T-helper 17 cell (primary cell): Measurements from ENCODE around the gene DHX36. TPM values are rescaled to one million over a fixed set of nuclear protein-coding genes. Genes with fewer than 3 reads are reported as not detected.

Source experiments
- ATAC-seq: fragments of 150-1000 bp; cut with Tn5 transposase; 2 replicates; pipeline ENCODE4 v1.10.0; 2021; ENCODE audit warnings: mild to moderate bottlenecking, moderate library complexity
- DNase-seq, 3 donors: peaks; one replicate each; pipeline versions ENCODE4 v3.0.0 to v3.0.0-alpha.2; 2020 to 2021
- H3K9me3 ChIP-seq: one replicate; pipeline ENCODE4 v1.7.0; 2013; ENCODE audit warnings: low read length, mild to moderate bottlenecking; ENCODE audit not compliant: control insufficient read depth, poor library complexity, severe bottlenecking
- H3K27ac Mint-ChIP-seq: one replicate; pipeline ENCODE4 v1.8.0; 2022; ENCODE audit warnings: mild to moderate bottlenecking, moderate library complexity, mixed read lengths
- H3K27me3 Mint-ChIP-seq: one replicate; pipeline ENCODE4 v1.8.0; 2022; ENCODE audit warnings: mixed read lengths
- H3K36me3 Mint-ChIP-seq: one replicate; pipeline ENCODE4 v1.8.0; 2022; ENCODE audit warnings: low read depth, mixed read lengths
- H3K4me1 Mint-ChIP-seq: one replicate; pipeline ENCODE4 v1.8.0; 2022; ENCODE audit warnings: mild to moderate bottlenecking, mixed read lengths
- H3K4me3 Mint-ChIP-seq: one replicate; pipeline ENCODE4 v1.8.0; 2022; ENCODE audit warnings: mild to moderate bottlenecking, moderate library complexity, mixed read lengths
- total RNA-seq, 4 donors: library from RNA in 2 of 4; stranded (reverse) in 2 of 4; gene quantifications; one replicate each; pipeline ENCODE4 v1.2.3 and lab custom pipeline; 2022 to 2026

DHX36 gene
- total RNA-seq, 2 donors from 2014 or later, result 97.7 to 100 TPM

DNA sequence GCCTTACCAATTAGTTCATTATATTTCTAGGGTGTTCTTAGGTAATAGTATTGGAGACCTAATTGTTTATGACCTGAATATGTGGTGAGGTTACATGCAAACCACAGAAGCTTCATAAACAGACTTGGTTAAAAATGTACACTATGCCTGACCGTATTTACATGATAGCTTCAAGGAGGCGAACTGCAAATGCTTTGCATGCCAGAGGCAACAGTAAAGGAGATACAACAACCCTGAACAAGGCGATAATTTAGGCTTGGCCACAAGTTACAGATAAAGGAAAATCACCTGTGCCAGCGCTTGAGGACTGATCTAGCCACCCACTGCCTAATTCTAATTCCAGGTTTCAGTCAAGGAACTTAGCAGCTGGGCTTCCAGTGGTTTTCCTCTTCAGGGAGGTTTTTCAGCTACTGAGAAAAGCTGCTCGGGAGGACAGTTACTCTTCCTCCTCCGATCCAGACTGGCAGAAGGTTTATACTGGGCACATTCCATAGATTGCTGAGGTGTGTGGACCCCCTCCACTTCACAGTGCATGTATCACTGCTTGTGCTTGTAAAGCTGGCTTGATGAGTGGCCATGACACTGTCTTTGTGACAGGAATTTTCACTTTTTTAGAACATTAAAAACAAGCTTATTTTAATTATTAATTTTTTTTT is 95.6 kb downstream of the DHX36 start:
- H3K4me1 Mint-ChIP-seq, result no peaks in the 10 kb centered on the region
- H3K27me3 Mint-ChIP-seq, result peaks cover 12% of the 10 kb centered on the region
- no peak overlapping the region for H3K27ac Mint-ChIP-seq
- H3K4me3 Mint-ChIP-seq, result no peak overlapping the region
- DNase-seq, result no peak
- no peaks in the 10 kb centered on the region for H3K36me3 Mint-ChIP-seq
- no peak for ATAC-seq
- H3K9me3 ChIP-seq, result no peaks in the 10 kb centered on the region

- H3K27ac Mint-ChIP-seq, result no peak overlapping the region
- peaks cover 2% of the 10 kb centered on the region for H3K4me1 Mint-ChIP-seq
- DNase-seq, result no peak
Observed at GRCh38 chr3:154227531-154227930, 96.8 kb downstream of the DHX36 start.

DNA sequence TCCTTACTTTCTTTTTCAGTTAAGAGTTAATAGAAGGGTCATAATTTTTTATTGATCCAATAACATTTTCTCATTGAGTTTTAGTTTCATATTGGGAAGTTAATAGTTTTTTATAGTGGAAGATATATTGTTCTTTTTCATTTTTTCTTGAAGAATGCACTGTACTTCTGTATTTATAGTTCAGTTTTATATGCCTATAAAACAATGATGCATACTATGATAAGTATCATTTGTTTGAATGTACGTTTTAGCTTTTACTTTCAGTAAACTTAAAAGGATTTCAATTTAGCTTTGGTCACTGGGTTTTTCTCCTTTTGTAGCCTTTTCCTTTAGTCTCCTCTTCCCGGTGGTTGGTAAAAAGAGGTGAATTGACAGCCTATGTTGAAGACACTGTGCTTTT is 98.8 kb downstream of the DHX36 start:
- H3K4me1 Mint-ChIP-seq, result peaks cover 2% of the 10 kb centered on the region
- no peaks in the 10 kb centered on the region for H3K36me3 Mint-ChIP-seq
- H3K27me3 Mint-ChIP-seq, result peaks cover 4% of the 10 kb centered on the region
- ATAC-seq (no peak), DNase-seq (no peak)
- H3K9me3 ChIP-seq, result no peaks in the 10 kb centered on the region
- H3K4me3 Mint-ChIP-seq, result no peak overlapping the region
- no peak overlapping the region for H3K27ac Mint-ChIP-seq

More at GRCh38 chr3:154227531-154227930, 96.8 kb downstream of the DHX36 start:
- Mint-ChIP-seq H3K27me3 (peaks cover 4% of the 10 kb centered on the region), H3K4me3 (no peak overlapping the region), H3K36me3 (no peaks in the 10 kb centered on the region)
- no peak for ATAC-seq
- H3K9me3 ChIP-seq, result no peaks in the 10 kb centered on the region

DNA sequence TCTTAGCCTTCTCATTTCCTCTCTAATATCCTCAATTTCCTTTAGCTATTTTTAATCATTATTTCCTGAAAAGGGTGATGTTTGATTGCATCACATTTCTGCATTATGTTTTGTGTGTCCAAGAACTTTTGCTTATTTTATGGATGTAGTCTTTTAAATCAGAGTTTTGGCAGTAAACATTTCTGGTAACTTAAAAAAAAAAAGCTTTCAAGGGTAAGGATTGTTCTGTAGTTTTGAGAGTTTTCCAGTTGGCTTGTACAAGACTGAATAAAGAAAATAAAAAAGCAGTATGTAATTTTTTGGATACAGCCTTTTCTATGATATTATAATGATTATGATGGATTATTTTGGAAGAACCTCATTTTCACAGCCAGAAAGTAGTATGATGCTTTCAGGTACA is 99.4 kb downstream of the DHX36 start:
- Mint-ChIP-seq H3K27ac (no peak overlapping the region), H3K36me3 (no peaks in the 10 kb centered on the region), H3K27me3 (peaks cover 6% of the 10 kb centered on the region), H3K4me1 (peaks cover 2% of the 10 kb centered on the region), H3K4me3 (no peak overlapping the region)
- DNase-seq, result no peak
- ATAC-seq, result no peak
- H3K9me3 ChIP-seq, result no peaks in the 10 kb centered on the region

DNA sequence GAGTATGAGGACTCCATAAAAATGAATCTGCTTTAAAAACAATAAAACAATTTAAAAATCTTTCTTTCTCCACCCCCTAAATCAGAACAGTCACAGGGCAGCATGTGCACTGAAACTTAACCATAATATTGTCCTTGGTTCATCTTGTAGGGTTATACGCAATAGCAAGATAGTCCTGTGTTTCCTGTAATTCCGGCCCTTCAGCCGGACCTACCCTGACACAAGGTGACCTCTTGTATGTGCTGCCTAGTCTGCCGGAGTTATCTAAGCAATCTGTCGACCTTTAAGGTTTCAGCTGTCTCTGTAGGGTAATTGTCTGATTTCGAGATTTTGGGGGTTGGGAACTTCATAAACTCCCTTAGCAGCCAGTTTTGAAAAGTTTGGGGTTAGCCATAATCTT is 99.9 kb downstream of the DHX36 start:
- peaks cover 6% of the 10 kb centered on the region for H3K27me3 Mint-ChIP-seq
- no peak for ATAC-seq
- no peaks in the 10 kb centered on the region for H3K36me3 Mint-ChIP-seq
- H3K4me3 Mint-ChIP-seq, result no peak overlapping the region
- no peak overlapping the region for H3K27ac Mint-ChIP-seq
- H3K9me3 ChIP-seq, result no peaks in the 10 kb centered on the region
- no peak for DNase-seq
- H3K4me1 Mint-ChIP-seq, result peaks cover 2% of the 10 kb centered on the region

GRCh38 chr3:154223519-154223918 is 100.8 kb downstream of the DHX36 start:
- no peak for ATAC-seq
- no peak for DNase-seq
- Mint-ChIP-seq H3K4me3 (no peak overlapping the region), H3K36me3 (no peaks in the 10 kb centered on the region), H3K27ac (no peak overlapping the region), H3K4me1 (peaks cover 2% of the 10 kb centered on the region), H3K27me3 (peaks cover 6% of the 10 kb centered on the region)
- no peaks in the 10 kb centered on the region for H3K9me3 ChIP-seq

Other genes with a start within 250 kb of the DHX36 start
- not detected for gene ARHGEF26, start 203.1 kb downstream of the DHX36 start, total RNA-seq
- gene GPR149, start 105.7 kb upstream of the DHX36 start, total RNA-seq, result not detected